Adrenal gland (tissue), 5 donors: ENCODE data around the gene PTGES2.

ENCODE experiments used
- CTCF ChIP-seq, 6 experiments: fragments of 450-650 bp in 4 of 6; fragments of 200-600 bp in 2 of 6; sonication (generic) in 1 of 6; IDR thresholded peaks; 1 replicate in 5 of 6; 2 replicates in 1 of 6; pipeline versions ENCODE4 v1.5.1 to v1.8.0; 2016 to 2021; ENCODE audit warnings: antibody characterized with exemption in 6 of 6, mild to moderate bottlenecking in 2 of 6, moderate library complexity in 1 of 6
- POLR2A ChIP-seq, 2 donors: fragments of 450-650 bp; IDR thresholded peaks; one replicate each; pipeline ENCODE4 v1.6.1; 2017; ENCODE audit warnings: antibody characterized with exemption in 2 of 2, mild to moderate bottlenecking in 2 of 2, moderate library complexity in 1 of 2
- donor health status: DM: no; HTN: no; CAD: no.

- TF ChIP-seq CTCF (IDR thresholded peaks at IDR 0.05): no peak
- TF ChIP-seq POLR2A (IDR thresholded peaks at IDR 0.05): no peak
Observed at GRCh38 chr9:128175726-128176125, 48.2 kb upstream of the PTGES2 start.
